SW 1271 (cell line): ENCODE measurements around the gene ANGPTL7.
"Not testable (repeated sequence)": the region's sequence is repeated elsewhere in the genome, so short reads cannot be mapped to it uniquely, and the experiment has no call there.

Source experiments
- DNase-seq, 2 experiments: peaks; one replicate each; lab custom pipeline; 2025; lab: John Stamatoyannopoulos, UW

Gene ANGPTL7

DNA sequence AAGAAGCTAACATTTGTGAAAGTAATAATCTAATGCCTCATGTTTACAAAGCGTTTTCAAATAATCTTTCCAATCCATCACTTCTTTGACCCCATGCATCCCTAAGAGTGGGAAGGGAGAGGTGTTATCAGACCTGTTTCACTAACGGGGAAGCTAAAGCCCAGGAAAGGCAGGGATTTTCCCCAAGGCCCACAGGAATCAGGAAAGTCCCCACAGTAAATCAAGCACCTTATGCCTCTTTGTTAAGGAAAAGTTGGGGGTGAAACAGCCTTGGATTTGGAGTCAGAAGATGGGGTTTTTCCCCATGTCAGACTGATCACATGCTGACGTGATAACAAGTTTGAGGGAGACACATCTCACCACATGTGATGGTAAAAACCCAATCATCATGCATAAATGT, 20.0 kb upstream of the ANGPTL7 start:
- no peak for DNase-seq

DNA sequence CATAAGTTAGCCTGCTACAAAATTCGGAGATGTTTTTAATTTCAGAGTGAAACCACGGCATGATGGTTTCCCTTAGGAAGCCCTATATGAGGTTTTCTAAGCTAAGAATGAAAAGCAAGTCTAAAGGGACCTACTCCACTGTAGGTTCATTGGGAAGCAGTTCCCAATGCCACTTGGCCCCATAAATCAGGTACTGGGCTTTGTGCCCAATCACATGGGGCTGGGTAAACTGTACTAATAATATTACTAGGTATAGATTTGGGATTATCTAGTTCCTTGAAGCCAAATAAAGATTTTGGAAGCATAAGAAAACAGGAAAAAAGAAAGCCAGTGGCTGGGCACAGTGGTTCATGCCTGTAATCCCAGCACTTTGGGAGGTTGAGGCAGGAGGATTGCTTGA, 19.1 kb upstream of the ANGPTL7 start:
- DNase-seq = no peak

DNA sequence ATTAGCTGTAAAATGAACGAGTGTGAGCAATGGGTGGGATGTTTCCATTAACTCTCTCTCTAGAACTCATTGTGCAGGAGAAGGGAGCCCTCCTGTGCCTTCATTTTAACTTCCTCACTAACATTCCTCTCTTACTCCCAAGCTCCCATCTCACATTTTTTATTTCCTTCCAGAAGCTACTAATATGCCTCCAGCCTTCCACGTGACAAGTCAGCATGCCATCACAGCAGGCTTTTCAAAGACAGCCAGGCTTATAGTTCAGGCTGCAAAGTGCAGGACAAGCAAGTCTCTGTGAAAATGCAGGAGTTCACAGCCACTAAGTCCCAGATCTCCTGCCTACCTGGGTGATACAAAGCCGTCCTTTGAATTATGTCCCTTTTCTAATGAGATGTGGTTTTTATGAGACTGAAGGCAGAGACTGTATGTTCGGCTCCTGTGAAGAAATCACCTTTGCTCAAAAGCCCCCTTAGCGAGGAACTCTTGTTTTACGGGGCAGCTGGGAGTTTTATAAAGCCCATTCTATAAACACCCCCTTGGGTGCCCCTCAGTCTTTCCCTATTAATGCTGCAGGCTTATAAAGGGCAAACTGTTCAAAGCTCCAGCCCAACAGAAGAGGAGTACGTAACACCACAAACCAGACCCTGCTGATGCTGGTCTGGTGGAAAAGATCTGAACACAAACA, 14.8 kb upstream of the ANGPTL7 start:
- DNase-seq = no peak

DNA sequence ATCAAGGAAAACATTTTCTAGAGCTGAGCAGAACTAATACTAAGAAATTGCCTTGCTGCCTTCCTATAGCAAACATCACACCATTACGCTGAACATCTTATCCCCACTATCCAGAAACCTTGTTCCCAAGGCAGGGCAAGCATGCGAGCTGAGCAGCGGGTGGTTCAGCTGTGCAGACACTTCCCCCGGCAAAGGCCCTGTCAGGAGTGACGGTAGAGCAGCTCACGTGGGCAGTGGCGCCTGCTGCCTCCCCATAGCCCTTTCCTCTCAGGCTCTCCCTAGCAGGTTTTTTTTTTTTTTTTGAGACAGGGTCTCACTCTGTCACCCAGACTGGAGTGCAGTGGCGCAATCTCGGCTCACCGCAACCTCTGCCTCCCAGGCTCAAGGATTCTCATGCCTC, 13.7 kb upstream of the ANGPTL7 start:
- no peak for DNase-seq

DNA sequence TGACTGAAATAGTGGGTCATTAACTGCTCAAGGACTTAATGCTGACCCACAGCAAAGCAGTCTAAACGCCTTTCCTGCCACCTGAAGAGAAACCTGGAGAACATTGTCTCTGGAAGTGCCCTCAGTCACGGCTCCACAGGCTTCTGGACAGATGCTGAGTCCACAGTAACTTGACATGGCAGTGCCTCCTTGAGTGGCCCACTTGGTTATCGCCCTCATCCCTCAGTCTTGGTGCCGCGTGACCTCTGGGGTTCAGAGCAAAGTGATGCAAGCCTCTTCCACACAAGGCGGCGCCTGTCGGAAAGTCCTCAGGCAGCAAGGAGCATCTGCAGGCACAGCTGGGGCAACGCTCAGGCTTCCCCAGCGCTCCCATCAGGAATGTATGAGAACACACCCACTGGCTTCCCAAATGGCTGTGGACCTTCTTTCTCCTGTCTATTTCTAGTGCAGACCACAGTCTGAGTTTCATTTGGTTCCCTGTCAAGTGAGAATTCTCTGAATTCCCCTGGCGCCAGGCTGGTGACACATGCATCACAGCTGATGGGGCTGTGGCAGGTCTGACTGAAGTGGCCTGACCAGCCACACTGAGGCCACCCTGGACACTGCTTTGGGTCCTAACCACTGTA, 13.0 kb upstream of the ANGPTL7 start:
- DNase-seq = no peak

DNA sequence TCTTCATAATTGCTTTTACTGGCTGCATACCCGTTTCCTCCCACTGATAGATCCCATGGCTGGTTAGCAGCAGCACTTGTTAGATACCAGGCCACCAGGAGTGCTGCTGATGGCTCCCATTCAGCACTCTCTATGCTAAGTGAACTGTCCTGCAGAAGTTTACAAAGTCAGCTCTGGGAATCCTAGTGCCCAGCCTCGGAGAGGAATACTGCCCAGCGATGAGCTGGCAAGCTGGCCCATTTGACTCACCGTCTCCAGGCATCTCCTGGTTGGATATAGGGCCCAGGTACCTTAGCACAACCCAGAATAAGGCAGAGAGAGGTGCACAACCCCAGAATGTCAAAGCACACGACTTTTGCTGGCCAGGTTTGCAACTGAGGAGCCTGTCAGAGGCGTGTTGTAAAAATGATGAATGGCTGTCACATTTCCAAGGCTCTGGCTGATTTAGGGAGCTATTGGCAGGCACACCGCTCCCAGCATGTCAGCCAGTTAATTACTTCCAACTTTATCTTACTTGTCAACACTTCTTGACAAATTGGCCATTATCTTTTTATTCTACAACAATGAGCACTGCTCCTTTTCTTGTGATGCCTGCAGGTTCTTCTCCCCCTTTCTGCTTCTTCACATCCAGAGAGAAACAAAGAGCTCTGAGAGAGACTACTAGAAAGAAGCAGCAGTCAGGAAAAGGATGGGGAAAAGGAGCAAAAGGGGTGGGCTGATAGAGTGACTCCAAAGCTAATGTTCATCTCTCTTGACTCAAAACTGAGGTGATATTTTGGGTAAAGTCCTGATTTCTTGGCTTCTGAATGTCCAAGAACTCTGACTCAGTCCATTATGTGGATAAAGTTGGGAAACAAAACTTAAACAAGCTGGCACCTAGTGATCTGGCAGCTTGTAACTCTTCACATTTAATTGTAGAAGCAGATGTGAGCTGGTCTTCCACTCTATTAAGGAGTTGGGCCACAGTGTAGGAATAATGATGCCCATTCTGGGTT, 10.8 kb upstream of the ANGPTL7 start:
- DNase-seq = no peak

DNA sequence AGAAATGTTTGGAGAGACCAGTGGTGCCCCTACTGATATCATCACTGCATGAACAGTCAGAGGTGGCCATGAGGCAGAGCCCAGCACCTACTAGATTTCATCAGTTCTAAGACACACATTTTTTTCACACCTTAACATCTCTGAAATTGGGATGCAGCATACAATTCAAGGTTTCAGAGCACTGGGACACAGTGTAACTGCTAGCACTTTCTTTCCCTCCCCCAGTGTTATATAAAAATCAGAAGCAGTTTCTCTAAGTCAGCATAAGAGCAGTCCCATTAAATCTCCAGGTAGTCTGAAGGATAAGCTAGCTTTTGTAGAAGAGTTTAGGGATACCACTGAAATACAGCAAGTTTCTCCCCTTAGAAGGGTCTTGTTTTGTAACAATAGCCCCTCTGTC, 10.0 kb upstream of the ANGPTL7 start:
- no peak for DNase-seq

DNA sequence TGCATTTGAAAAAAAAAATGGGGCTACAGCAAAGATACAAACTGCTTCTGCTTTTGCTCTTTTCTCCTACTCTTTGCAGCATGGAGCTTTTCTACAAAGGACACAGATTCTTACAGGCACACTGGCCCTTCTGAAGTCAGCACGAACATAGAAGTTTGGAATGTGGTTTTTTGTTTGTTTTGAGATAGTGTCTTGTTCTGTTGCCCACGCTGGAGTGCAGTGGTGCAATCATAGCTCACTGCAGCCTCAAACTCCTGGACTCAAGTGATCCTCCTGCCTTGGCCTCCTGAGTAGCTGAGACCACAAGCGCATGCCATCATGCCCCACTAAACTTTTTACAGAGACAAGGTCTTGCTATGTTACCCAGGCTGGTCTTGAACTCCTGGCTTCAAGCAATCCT, 9.4 kb upstream of the ANGPTL7 start:
- DNase-seq = not testable (repeated sequence)

DNA sequence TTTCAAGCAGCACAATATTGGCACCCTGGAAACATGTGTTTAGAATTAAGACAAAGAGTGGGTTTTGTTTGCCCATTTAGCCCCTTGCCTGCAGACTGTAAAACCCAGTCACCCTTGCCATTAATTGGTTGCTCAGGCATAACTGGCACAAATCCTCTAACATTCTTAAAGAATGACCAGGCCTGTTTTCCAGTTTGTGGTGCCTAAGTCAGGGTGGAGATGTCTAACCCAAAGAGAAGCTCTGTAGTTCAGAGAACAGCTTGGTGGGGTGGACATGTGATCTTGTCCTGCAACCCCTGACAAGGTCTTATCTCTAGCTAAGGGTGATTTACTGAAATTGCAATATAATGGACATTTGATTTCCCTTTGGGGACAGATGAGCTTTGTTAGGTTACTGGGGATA, 8.8 kb upstream of the ANGPTL7 start:
- DNase-seq = no peak

DNA sequence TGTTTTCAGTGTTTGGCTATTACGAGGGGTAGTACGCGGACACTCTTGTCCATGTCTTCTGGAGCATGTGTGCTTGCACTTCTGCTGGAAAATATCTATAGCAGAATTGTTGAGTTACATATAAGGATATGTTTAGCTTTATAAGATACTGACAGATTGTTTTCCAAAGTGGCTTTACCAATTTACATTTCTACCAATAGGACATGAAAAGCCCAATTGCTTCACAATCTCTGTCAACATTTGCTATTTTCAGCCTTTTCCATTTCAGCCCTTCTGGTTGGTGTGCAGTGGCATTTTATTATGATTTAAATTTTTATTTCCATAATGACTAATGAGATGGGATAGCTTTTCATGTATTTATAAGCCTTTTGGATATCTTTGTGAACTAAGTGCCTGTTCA, 6.3 kb upstream of the ANGPTL7 start:
- DNase-seq = no peak

DNA sequence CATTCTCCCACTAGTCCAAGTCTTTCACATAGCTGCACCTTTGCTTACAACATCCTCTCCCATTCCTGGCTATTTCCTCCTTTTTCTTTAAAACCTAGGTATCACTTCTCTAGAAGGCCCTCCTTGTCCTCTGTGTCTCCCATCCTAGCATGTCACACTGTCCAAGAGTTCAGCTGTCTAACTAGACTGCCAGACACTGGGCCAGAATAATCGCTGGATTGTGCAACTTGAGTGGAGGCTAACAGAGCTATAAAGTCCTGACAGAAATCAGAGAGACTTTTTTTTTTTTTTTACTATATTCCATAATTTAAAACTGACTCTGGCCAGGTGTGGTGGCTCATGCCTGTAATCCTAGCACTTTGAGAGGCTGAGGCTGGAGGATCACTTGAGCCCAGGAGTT, 4.2 kb upstream of the ANGPTL7 start:
- DNase-seq = no peak

DNA sequence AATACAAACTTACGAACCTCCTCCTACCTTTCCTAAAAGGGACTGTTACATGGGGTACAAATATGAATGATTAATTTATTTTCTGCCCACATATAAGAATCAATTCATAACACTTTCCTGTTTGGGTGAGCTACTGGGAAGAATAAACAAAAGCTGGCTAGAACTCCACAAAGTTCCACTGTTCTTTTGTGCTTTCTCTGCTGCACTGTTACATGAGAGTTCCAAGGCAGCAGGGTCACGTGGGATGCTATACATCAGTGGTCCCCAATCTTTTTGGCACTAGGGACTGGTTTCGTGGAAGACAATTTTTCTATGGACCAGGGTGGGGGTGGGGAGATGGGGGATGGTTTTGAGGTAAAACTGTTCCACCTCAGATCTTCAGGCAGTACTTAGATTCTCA, 2.2 kb upstream of the ANGPTL7 start:
- no peak for DNase-seq

DNA sequence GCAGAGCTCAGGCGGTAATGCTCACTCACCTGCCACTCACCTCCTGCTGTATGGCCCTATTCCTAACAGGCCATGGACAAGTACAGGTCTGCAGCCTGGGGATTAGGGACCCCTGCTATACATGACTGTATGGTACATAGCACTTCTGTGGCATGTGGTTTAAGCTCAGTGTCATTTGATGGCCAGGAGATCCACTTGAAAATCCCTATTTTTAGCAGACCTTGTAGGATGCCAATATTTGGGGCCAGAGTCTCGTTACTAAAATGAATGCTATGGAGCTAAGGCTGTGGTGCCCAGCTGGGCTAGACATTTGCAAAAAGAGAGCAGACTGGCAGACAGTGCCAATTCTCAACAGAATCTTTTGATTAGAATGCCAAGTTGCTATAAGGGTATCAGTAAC, 1.7 kb upstream of the ANGPTL7 start:
- no peak for DNase-seq

DNA sequence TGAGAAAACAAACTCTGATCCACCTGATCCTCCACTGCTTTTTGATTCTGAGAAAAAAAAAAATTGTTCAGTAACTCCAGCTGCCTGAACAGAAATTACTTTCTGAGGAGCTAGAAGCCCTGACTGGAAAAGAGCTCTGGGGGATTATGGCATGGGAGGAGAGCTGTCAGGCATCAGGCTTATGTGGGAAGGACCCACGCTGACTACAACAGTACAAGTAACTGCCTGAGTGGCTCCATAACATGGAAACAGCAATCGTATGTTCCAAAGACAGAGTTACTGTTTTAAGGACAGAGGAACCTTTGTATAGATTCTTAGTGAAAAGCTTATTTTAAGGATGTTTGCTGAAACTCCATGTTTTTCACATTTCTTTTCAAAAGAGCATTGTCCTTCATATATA, 1.2 kb upstream of the ANGPTL7 start:
- no peak for DNase-seq

DNA sequence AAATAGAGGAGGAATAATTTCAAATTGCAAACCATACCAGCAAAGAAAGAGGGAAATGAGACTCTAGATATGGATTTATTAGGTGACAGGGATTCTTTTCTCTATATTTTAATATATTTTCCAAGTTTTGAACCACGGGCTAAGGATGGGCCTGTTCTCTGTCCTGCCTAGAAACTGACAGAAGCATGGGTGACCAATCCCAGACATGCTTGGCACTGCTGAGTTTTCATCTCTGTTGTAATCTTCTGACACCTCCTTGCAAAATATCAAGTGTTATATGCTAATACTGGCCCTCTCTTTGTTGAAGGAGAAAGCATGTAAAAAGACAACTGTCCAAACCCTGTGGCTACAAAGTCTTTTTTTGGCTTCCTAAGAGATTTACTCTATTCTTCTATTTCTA, 774 bp upstream of the ANGPTL7 start:
- no peak for DNase-seq

DNA sequence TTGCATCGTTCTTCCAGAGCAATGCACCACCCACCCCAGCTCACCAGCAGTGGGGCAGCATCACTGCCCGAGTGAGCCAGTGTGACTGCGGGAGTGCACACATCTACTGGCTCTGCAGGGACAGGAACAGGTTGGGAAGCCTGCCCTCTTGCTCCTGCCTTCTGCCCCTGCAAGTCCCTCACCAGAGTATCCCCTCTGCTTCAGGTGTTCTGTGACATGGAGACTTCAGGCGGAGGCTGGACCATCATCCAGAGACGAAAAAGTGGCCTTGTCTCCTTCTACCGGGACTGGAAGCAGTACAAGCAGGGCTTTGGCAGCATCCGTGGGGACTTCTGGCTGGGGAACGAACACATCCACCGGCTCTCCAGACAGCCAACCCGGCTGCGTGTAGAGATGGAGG, 4.2 kb downstream of the ANGPTL7 start:
- no peak for DNase-seq

DNA sequence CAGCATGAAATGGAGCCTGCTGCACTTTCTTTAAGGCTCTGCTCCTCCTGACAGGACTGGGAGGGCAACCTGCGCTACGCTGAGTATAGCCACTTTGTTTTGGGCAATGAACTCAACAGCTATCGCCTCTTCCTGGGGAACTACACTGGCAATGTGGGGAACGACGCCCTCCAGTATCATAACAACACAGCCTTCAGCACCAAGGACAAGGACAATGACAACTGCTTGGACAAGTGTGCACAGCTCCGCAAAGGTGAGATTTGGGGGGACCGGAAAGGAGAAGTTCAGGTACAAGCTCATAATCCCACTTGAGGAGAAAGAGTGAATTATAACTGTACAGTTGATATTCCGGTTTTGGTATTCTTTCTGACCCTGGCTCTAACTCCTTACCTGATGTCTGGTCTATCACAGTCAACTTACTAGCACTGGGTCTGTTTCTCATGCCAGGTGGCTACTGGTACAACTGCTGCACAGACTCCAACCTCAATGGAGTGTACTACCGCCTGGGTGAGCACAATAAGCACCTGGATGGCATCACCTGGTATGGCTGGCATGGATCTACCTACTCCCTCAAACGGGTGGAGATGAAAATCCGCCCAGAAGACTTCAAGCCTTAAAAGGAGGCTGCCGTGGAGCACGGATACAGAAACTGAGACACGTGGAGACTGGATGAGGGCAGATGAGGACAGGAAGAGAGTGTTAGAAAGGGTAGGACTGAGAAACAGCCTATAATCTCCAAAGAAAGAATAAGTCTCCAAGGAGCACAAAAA, 5.4 kb downstream of the ANGPTL7 start:
- no peak for DNase-seq

DNA sequence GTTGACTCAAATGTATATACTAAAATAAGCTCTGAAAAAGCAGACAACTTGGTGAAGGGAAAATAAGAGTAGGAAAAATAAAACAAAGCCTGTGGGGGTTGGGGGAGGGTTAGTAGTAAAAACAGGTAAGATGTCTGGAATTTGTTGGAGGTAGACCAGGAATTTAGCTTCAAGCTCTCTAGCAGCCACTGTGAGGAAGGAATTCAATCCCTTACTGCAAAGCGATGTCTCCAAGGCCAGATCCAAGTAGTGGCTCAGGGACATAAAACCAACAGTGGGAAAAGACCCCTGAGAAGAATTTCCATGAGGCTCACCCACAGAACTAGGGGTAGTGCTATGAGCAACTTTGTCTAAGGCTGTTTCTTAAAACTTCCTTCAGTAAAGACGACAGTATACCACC, 7.8 kb downstream of the ANGPTL7 start:
- DNase-seq = no peak

DNA sequence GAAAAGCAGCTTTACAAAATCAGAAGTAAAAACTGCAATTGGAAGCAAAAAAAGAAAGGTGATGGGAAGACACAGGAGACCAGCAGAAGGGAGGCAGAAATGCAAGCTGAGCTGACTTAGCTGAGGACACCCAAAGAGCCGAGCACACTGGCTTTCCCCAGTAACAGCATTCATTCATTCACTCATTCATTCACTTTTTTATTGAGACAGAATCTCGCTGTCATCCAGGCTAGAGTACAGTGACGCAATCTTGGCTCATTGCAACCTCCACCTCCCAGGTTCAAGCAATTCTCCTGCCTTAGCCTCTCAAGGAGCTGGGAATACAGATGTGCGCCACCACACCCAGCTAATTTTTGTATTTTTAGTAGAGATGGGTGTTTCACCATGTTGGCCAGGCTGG, 8.2 kb downstream of the ANGPTL7 start:
- no peak for DNase-seq

DNA sequence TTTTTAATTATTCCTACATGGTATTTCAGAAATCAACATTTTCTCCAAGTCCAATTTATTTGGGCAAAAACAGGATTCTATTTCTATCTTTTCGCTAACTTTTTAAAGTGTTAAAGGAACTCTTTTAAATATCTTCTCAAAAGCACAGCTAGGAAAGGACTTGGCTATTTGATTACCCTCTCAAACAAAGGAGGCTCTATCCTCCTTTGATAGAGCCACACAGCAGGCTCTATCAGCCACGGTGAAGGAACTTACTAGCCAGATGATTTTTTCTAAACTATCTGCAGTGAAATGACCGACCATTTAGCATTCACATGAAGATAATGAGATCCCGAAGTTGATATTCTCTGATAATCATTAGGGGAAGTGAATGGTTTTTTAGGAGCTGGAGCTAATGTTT, 9.1 kb downstream of the ANGPTL7 start:
- no peak for DNase-seq

DNA sequence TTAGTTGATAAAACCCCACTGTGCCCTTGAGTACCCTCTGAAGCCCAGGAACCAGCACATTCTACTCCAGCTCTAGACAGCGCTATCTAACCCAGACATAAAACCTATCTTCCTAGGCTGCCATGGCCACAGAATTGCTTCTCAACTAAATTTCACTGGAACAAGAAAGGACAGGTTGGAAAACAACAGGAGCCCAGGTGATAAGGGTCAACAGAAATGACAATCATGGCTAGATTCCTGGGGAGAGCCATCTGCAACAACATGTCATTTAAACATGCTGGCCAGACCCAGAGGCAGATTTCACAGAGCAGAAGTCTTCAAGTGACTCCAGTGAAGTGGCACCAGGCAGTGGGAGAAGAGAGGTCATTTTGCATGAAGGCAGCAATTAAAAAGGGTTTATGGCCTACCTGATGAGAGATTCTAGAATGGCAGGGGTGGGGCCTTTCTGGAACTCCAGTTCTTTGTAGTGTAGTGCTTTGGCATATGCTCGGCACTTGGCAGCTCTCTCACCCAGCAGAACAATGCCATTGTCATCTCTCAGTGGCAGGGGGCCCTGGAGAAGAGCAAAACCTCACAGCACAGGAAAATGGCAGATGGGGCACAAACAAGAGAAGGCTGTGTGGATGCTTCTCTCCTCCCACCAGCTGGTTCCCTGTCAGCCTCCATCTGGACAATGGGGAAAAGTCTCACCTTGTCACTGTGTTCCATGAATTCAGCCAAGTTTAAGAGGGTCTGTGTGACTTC, 9.9 kb downstream of the ANGPTL7 start:
- DNase-seq = no peak
